Measurements from ENCODE around the gene MAP4K3. TPM values are rescaled to one million over a fixed set of nuclear protein-coding genes. Genes with fewer than 3 reads are reported as not detected.

MAP4K3 gene
- total and polyA plus RNA-seq, 2 donors (not counting 1 experiment from before 2014, with no cell fraction given) = 1.3 to 28.3 TPM

DNA sequence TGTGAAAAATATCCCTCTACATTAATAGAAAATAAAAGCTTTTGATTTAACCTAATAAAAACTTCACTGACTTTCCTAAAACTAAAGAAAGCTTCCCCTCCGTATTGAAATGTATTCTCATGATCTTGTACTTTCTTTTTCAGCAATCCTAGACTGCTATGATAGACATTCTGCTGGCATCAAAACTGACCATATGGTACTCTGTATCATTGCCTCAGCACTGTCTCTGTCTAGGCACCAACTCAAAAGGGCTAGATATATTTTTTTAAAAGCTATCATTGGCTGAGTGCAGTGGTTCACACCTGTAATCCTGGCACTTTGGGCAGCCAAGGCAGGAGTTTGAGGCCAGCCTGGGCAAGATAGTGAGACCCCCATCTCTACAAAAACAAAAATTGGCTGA, 226.2 kb downstream of the MAP4K3 start:
- Histone ChIP-seq H3K4me3 (ENCODE audit: control extremely low read depth in 1 of 5, extremely low read depth in 1 of 5, insufficient read depth in 1 of 5, low read depth in 2 of 5, low read length in 4 of 5) (no peak overlapping the region), H3K36me3 (replicated peaks in 1 of 2; ENCODE audit: control extremely low read depth in 1 of 2, control insufficient read depth in 1 of 2, extremely low read depth in 1 of 2, insufficient read depth in 2 of 2, low read length in 1 of 2) (no peaks in the 10 kb centered on the region), H2AFZ (ENCODE audit: insufficient read depth, low read depth, low read length, poor library complexity, severe bottlenecking) (no peak overlapping the region), H3K4me2 (replicated peaks; ENCODE audit: low read depth, low read length, poor library complexity, severe bottlenecking) (no peak overlapping the region), H3K4me1 (ENCODE audit: control insufficient read depth in 2 of 2, insufficient read depth in 2 of 2, low read length in 2 of 2) (no peaks in the 10 kb centered on the region), H4K20me1 (ENCODE audit: control insufficient read depth, insufficient read depth, low read length, poor library complexity, severe bottlenecking) (no peaks in the 10 kb centered on the region), H3K27ac (ENCODE audit: low read length in 2 of 2) (no peak overlapping the region), H3K27me3 (replicated peaks in 1 of 4; ENCODE audit: control extremely low read depth in 1 of 4, control insufficient read depth in 3 of 4, insufficient read depth in 4 of 4, low read length in 3 of 4) (no peaks in the 10 kb centered on the region), H3K79me2 (ENCODE audit: control insufficient read depth, insufficient read depth, low read length) (no peaks in the 10 kb centered on the region), H3K9me3 (ENCODE audit: control extremely low read depth in 1 of 3, control insufficient read depth in 2 of 3, insufficient read depth in 1 of 3, low read length in 2 of 3) (no peaks in the 10 kb centered on the region), H3K9ac (ENCODE audit: low read length) (no peak overlapping the region)
- H3K4me3 Mint-ChIP-seq = no peak overlapping the region
- DNase-seq (no peak), ATAC-seq (ENCODE audit: low read depth) (no peak)
- no peak for TF ChIP-seq EZH2 (IDR thresholded peaks at IDR 0.05; ENCODE audit: borderline replicate concordance, insufficient read depth, low read depth, low read length, poor library complexity, severe bottlenecking)
- TF ChIP-seq, protein P1, sequence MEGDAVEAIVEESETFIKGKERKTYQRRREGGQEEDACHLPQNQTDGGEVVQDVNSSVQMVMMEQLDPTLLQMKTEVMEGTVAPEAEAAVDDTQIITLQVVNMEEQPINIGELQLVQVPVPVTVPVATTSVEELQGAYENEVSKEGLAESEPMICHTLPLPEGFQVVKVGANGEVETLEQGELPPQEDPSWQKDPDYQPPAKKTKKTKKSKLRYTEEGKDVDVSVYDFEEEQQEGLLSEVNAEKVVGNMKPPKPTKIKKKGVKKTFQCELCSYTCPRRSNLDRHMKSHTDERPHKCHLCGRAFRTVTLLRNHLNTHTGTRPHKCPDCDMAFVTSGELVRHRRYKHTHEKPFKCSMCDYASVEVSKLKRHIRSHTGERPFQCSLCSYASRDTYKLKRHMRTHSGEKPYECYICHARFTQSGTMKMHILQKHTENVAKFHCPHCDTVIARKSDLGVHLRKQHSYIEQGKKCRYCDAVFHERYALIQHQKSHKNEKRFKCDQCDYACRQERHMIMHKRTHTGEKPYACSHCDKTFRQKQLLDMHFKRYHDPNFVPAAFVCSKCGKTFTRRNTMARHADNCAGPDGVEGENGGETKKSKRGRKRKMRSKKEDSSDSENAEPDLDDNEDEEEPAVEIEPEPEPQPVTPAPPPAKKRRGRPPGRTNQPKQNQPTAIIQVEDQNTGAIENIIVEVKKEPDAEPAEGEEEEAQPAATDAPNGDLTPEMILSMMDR (IDR thresholded peaks at IDR 0.05) = no peak
- intact Hi-C loops (cut with micrococcal nuclease) = no loop called here
- ChIA-PET CTCF (interaction anchor here (0.6 kb wide), 1 partner anchor 17 kb away, joined by 3 read pairs; no protein-coding TSS in a partner anchor), POLR2A (no interaction called here)
- no peaks in the 10 kb centered on the region for H3K27me3 Mint-ChIP-seq
- no peaks in the 10 kb centered on the region for H3K4me1 Mint-ChIP-seq
- 89% methylated on average over 1 of the region's 1 CpG for WGBS (ENCODE audit: insufficient coverage)
- no peaks in the 10 kb centered on the region for H3K9me3 Mint-ChIP-seq (ENCODE audit: insufficient read depth)
- H3K27ac Mint-ChIP-seq = no peak overlapping the region

DNA sequence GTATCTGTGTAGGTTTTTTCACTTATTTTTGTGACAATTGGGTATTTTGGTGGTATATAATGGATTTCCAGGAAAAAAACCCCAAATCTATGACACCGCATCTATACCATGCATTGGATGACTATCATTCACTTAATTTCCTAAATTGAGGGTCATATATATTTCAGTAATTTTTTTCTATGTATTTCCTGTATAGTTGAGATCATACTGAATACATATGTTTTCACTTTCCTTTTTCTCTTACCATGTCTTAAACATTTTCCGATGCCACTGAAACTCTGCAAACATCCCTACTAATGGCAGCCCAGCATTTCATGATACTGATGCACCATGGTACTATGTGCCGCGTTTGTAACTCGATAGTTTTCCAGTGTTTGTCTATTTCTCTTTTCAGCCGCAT, 233.7 kb downstream of the MAP4K3 start:
- ChIA-PET POLR2A (no interaction called here), CTCF (no interaction called here)
- intact Hi-C loops (cut with micrococcal nuclease) = no loop called here
- Histone ChIP-seq H3K4me1 (ENCODE audit: control insufficient read depth in 2 of 2, insufficient read depth in 2 of 2, low read length in 2 of 2) (no peaks in the 10 kb centered on the region), H3K4me2 (replicated peaks; ENCODE audit: low read depth, low read length, poor library complexity, severe bottlenecking) (no peak overlapping the region), H4K20me1 (ENCODE audit: control insufficient read depth, insufficient read depth, low read length, poor library complexity, severe bottlenecking) (no peaks in the 10 kb centered on the region), H3K27me3 (replicated peaks in 1 of 4; ENCODE audit: control extremely low read depth in 1 of 4, control insufficient read depth in 3 of 4, insufficient read depth in 4 of 4, low read length in 3 of 4) (no peaks in the 10 kb centered on the region), H3K79me2 (ENCODE audit: control insufficient read depth, insufficient read depth, low read length) (no peaks in the 10 kb centered on the region), H3K36me3 (replicated peaks in 1 of 2; ENCODE audit: control extremely low read depth in 1 of 2, control insufficient read depth in 1 of 2, extremely low read depth in 1 of 2, insufficient read depth in 2 of 2, low read length in 1 of 2) (no peaks in the 10 kb centered on the region), H2AFZ (ENCODE audit: insufficient read depth, low read depth, low read length, poor library complexity, severe bottlenecking) (no peak overlapping the region), H3K4me3 (ENCODE audit: control extremely low read depth in 1 of 5, extremely low read depth in 1 of 5, insufficient read depth in 1 of 5, low read depth in 2 of 5, low read length in 4 of 5) (no peak overlapping the region), H3K27ac (ENCODE audit: low read length in 2 of 2) (no peak overlapping the region), H3K9ac (ENCODE audit: low read length) (no peak overlapping the region), H3K9me3 (ENCODE audit: control extremely low read depth in 1 of 3, control insufficient read depth in 2 of 3, insufficient read depth in 1 of 3, low read length in 2 of 3) (no peaks in the 10 kb centered on the region)
- Mint-ChIP-seq H3K4me1 (no peaks in the 10 kb centered on the region), H3K9me3 (ENCODE audit: insufficient read depth) (peaks cover 8% of the 10 kb centered on the region), H3K4me3 (no peak overlapping the region), H3K27ac (no peak overlapping the region), H3K27me3 (no peaks in the 10 kb centered on the region)
- ATAC-seq (ENCODE audit: low read depth) (no peak), DNase-seq (no peak)
- TF ChIP-seq EZH2 (IDR thresholded peaks at IDR 0.05; ENCODE audit: borderline replicate concordance, insufficient read depth, low read depth, low read length, poor library complexity, severe bottlenecking) = no peak
- TF ChIP-seq, protein P1 (IDR thresholded peaks at IDR 0.05) = no peak
- 97% methylated on average over 4 of the region's 6 CpGs for WGBS (ENCODE audit: insufficient coverage)

Measured in B cell (primary cell).